Middle frontal gyrus (tissue), 1 donor: ENCODE data around the gene TMEM106A.
"Not testable (repeated sequence)": the region's sequence is repeated elsewhere in the genome, so short reads cannot be mapped to it uniquely, and the experiment has no call there.

Source experiments
- DNase-seq: peaks from one replicate; pipeline ENCODE4 v3.0.0-alpha.2; 2015; ENCODE audit warnings: low spot score; ENCODE audit errors: extremely low spot score

The TMEM106A gene, protein sequence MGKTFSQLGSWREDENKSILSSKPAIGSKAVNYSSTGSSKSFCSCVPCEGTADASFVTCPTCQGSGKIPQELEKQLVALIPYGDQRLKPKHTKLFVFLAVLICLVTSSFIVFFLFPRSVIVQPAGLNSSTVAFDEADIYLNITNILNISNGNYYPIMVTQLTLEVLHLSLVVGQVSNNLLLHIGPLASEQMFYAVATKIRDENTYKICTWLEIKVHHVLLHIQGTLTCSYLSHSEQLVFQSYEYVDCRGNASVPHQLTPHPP

GRCh38 chr17:43211480-43212402, at the start of gene TMEM106A:
Gene TMEM106A (plus strand): TSS chr17:43211875. CDS start chr17:43213042, 1,167 bp downstream.
- DNase-seq = no peak

- not testable (repeated sequence) for DNase-seq
These were observed 45.7 kb upstream of the TMEM106A start for GRCh38 chr17:43165971-43166370.

DNA sequence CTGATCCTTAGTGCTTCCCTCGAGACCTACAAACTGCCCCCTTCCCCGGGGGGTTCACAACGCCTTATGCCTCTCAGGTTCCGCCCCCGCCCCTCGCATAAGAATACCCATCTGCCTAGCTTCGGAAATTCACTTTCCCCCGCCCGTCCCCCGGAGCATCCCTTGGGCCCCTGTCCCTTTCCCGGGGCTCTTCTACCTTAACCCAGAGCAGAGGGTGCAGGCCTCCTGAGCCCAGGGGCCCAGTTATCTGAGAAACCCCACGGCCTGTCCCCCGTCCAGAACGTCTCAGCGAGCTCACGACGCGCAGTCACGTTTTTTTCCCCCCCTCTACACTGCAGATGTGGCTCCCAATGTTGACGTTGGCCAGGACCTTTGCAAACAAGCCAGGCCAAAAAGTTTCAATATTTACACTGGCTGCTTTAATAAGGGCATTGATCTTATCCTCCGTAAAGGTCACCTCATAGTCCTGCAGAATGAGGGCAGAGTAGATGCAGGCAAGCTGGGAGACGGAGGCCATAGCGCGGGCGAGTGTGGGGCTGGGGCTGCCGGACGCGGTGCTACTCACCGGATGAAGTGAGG, 42.0 kb upstream of the TMEM106A start:
- DNase-seq = no peak

- peak; percentile 88 for DNase-seq
These were observed 41.4 kb upstream of the TMEM106A start for GRCh38 chr17:43170140-43170765.

DNA sequence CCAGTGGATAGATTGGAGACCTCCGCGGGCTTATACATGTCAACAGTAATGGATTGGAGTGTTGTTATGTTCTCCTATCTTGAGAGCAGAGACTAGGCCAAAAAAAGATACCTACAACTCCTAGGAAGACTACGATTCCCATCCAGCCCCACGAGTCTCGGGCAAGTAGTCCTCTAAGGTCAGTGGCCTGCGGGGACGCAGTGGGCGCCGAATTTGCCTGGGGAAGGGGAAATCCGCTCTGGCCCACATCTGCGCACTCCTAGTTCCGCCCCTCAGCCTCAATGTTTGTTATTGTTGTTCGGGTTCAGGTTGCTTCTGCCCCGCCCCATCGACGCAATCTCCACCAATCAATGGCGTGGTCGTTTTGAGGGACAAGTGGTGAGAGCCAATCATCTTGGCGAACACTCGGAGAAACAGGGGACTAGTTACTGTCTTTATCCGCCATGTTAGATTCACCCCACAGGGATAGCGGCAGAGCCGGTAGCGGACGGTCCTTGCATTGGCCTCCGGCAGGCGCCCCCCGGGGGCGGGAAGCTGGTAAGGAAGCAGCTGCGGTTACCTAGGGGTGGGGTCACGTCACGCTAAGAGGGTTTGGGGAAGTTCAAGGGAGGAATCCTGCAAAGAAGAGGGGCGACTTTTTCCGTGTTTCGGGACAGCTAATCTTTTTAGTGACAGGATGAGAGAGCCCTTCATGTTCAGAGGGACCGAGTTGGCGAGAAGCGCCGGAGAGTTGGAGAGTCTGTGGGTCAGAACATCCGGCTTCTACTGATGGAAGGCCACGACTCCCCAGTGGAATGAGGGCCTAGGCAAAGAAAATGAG, 40.7 kb upstream of the TMEM106A start, which contains the start of gene NBR1:
NBR1 (plus strand) TSS at position 449 of the 820 bp plus-strand sequence. CDS start 4,586 bp downstream, outside the sequence.
- DNase-seq = peak; percentile 97

GRCh38 chr17:43171586-43172487, 39.8 kb upstream of the TMEM106A start:
- peak; percentile 8 for DNase-seq

GRCh38 chr17:43175213-43176118, 36.2 kb upstream of the TMEM106A start:
- no peak for DNase-seq

DNA sequence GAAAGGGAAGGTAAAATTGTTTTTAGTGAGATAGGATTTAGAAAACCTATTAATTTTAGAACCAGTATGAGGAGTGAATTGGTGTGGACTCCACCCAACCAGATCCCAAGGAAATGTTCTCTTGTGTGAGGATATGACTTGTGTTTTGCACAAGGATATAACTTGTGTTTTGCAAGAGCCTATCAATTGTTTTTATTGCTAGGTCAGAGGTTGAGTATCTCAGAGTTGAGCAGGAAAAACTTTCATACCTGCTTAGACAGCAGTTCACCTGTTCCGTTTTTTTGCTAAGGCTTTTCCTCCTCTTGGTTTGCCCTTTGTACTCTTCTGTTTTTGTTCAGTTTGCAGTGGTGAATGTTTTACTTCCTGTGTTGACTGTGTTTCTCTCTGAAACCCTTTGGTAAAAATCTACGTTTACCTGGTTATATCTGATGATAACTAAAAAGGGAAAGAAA, 35.5 kb upstream of the TMEM106A start:
- no peak for DNase-seq

DNA sequence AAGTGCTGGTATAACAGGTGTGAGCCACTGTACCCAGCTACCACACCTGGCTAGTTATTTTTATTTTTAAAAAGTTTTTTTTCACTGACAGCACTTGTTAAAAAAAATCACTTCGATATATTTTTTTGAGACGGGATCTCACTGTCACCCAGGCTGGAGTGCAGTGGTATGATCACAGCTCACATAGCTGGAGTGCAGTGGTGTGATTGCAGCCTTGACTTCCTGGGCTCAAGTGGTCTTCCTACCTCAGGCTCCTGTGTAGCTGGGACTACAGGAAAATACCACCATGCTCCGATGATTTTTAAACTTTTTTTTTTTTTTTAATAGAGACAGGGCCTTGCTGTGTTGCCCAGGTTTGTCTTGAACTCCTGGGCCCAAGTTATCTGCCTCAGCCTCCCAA, 27.8 kb upstream of the TMEM106A start:
- no peak for DNase-seq

DNA sequence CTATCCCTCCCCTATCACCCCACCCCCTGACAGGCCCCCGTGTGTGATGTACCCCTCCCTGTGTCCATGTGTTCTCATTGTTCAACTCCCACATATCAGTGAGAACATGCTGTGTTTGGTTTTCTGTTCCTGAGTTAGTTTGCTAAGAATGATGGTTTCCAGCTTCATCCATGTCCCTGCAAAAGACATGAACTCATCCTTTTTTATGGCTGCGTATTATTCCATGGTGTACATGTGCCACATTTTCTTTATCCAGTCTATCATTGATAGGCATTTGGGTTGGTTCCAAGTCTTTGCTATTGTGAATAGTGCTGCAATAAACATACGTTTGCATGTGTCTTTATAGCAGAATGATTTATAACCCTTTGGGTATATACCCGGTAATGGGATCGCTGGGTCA, 25.0 kb upstream of the TMEM106A start:
- DNase-seq = not testable (repeated sequence)

DNA sequence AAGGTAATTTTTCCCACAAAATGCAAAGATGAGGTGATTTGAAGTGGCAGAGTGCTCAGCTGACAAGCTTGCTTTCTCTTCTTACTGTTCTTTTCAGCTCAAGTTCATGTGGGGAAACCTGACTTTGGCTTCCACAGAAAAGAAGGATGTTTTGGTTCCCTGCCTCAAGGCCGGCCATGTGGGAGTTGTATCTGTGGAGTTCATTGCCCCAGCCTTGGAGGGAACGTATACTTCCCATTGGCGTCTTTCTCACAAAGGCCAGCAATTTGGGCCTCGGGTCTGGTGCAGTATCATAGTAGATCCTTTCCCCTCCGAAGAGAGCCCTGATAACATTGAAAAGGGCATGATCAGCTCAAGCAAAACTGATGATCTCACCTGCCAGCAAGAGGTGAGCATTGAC, 18.4 kb upstream of the TMEM106A start:
- no peak for DNase-seq

DNA sequence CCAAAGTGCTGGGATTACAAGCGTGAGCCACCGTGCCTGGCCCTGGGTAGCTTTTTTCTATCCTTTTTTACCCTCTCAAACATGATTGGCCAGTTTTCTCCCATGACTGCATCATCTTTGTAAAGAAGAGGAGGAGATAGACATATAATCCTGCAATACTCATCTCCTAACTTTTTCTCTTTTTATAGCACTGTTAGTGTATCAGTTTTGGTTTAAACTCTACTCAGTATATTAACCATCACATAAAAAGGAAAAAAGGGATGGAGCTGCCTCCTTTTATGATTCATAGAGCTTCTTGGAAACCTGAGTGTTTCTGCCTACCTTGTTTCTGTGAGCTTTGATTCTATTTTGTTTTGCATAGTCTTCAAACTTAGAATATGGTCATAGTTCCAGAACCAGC, 12.0 kb upstream of the TMEM106A start:
- no peak for DNase-seq

- DNase-seq = no peak
These were observed 11.5 kb upstream of the TMEM106A start for GRCh38 chr17:43200127-43200526.

DNA sequence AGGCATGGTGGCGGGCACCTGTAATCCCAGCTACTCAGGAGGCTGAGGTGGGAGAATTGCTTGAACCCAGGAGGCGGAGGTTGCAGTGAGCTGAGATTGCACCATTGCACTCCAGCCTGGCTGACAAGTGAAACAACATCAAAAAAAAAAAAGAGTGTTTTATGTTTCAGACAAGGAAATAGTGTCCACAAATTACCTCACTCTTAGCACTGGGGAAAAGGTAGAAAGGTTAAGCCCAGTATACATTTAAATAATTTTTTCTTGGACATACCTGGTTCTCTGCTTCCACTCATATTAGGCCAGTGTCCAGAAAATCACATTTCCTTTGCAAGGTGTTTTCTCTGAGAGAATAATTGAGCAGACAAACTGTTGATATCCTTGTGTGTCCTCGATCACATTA, 8.7 kb upstream of the TMEM106A start:
- not testable (repeated sequence) for DNase-seq

DNA sequence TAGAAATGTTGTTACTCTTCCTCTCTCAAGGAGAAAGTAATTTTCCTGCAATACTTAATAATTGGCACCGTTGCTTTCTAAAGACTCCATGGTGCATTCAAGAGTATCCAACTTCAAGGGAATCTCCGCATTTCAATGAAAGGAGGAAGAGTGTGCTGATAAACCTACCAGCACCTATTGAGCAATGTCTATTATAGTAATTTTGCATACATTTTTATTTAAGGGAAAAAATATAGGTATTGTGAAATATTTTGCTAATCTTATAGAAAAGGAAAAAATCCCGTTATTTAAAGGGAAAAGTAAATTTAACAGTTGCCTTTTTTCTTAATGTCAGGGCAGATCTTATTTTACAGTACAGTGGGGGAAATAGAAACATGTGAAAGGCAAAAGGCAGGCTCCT, 1.1 kb upstream of the TMEM106A start:
- no peak for DNase-seq

DNA sequence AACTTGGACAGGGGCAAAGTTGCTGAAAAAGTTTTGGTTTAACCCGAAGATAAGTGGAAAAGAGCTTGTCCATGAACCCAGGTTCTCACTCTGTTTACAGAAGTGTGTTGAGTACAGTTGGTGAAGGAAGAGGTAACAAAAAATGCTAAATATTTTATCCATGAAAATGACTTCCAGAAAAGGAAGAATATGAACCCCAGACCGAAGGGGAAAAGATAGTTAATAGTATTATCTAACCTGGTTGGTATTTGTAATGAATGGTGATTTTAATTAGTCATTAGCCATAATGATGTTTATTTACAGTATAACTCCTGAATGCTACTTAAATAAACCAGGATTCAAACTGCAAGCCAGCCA, 574 bp upstream of the TMEM106A start:
- no peak for DNase-seq

DNA sequence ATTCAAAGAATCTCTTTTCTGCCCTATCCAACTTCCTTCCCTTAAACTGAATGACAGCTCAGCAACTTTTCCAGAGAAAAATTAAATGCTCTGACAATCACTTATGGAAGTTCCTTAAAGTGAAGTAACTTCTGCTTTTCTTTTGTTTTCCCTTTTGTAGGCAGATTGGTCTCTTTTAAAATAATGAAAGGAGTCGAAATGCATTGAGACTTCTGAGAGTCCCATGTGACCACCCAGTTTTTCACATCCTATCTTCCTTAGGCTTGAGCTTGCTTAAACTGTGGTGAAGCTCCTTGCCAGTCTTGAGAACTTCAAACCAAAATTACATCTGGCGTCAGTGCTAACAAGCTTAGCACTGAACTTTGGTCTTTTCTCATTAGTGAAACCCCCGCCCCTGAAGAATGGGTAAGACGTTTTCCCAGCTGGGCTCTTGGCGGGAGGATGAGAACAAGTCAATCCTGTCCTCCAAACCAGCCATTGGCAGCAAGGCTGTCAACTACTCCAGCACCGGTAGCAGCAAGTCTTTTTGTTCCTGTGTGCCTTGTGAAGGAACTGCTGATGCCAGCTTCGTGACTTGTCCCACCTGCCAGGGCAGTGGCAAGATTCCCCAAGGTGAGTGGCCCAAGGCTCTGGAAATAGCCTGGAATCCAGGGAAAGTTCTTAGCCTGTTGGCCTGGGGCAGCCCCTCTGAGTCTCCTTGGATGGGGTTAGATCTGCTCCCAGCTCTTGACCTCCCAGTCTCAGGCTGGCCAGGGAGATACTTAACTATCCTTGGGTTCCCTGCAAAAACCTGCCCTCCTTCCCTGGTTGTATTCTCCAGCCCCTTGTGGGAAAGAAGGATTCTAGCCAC, 1.2 kb downstream of the TMEM106A start:
- no peak for DNase-seq

DNA sequence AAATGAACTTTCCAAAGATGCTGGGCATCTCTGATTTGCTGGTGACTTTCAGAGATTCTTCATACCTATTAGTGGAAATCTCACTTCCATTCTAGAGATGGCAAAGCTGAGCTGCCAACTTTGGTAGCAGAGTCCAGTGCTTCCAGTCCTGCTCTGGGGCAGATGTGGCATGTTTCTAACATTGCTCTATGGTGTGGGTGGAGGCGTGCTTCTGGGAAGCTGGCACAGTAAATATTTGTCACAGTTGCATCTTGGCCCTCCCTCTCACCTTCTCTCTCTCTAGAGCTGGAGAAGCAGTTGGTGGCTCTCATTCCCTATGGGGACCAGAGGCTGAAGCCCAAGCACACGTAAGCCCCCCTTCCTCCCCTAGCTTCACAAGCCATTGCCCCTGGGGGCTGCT, 1.9 kb downstream of the TMEM106A start:
- DNase-seq = no peak
